ENCODE results near the gene ZNF485. TPM values are rescaled to one million over a fixed set of nuclear protein-coding genes. Genes with fewer than 3 reads are reported as not detected.

ZNF485 gene
- total and polyA plus RNA-seq, 2 experiments from 2014 or later = 1.0 to 2.5 TPM

GRCh38 chr10:43574001-43574892, 32.0 kb upstream of the ZNF485 start, which contains the start of gene ZNF239:
TSS of gene ZNF239 (minus strand) at chr10:43574616. CDS start at chr10:43558079, 16,537 bp downstream.
- peak; percentile 84 to 96 for DNase-seq (ENCODE audit: low read depth in 1 of 2, low spot score in 1 of 2)
- TF ChIP-seq CTCF (IDR thresholded peaks at IDR 0.05; ENCODE audit: low read depth, low read length) = no peak
- Histone ChIP-seq H3K27ac (peak within 1 kb of the TSS; percentile 53), H3K27me3 (no peaks in the 10 kb centered on the region), H3K4me3 (peak within 1 kb of the TSS; percentile 67), H3K4me1 (ENCODE audit: low read depth) (peaks cover 2% of the 10 kb centered on the region), H3K36me3 (no peaks in the 10 kb centered on the region), H3K9me3 (ENCODE audit: low read depth) (no peaks in the 10 kb centered on the region)

GRCh38 chr10:43574906-43575305, 31.3 kb upstream of the ZNF485 start:
- H3K27me3 ChIP-seq = no peaks in the 10 kb centered on the region
- TF ChIP-seq CTCF (IDR thresholded peaks at IDR 0.05; ENCODE audit: low read depth, low read length) = no peak
- H3K27ac ChIP-seq = no peak overlapping the region
- H3K9me3 ChIP-seq (ENCODE audit: low read depth) = no peaks in the 10 kb centered on the region
- peaks cover 2% of the 10 kb centered on the region for H3K4me1 ChIP-seq (ENCODE audit: low read depth)
- no peak for DNase-seq (ENCODE audit: low read depth in 1 of 2, low spot score in 1 of 2)
- H3K4me3 ChIP-seq = peak overlapping the region; percentile 67
- H3K36me3 ChIP-seq = no peaks in the 10 kb centered on the region

- DNase-seq (ENCODE audit: low read depth in 1 of 2, low spot score in 1 of 2) = no peak
- Histone ChIP-seq H3K4me3 (no peak overlapping the region), H3K4me1 (ENCODE audit: low read depth) (peaks cover 2% of the 10 kb centered on the region), H3K27ac (no peak overlapping the region), H3K36me3 (no peaks in the 10 kb centered on the region), H3K9me3 (ENCODE audit: low read depth) (no peaks in the 10 kb centered on the region), H3K27me3 (no peaks in the 10 kb centered on the region)
- no peak for TF ChIP-seq CTCF (IDR thresholded peaks at IDR 0.05; ENCODE audit: low read depth, low read length)
Observed at GRCh38 chr10:43576062-43576461, 30.2 kb upstream of the ZNF485 start.

GRCh38 chr10:43576580-43576979, 29.7 kb upstream of the ZNF485 start:
- Histone ChIP-seq H3K9me3 (ENCODE audit: low read depth) (no peaks in the 10 kb centered on the region), H3K27me3 (no peaks in the 10 kb centered on the region), H3K27ac (no peak overlapping the region), H3K4me3 (no peak overlapping the region), H3K36me3 (no peaks in the 10 kb centered on the region), H3K4me1 (ENCODE audit: low read depth) (peaks cover 2% of the 10 kb centered on the region)
- TF ChIP-seq CTCF (IDR thresholded peaks at IDR 0.05; ENCODE audit: low read depth, low read length) = no peak
- DNase-seq (ENCODE audit: low read depth in 1 of 2, low spot score in 1 of 2) = no peak

GRCh38 chr10:43584051-43584450, 22.2 kb upstream of the ZNF485 start:
- Histone ChIP-seq H3K4me3 (no peak overlapping the region), H3K27me3 (no peaks in the 10 kb centered on the region), H3K36me3 (no peaks in the 10 kb centered on the region), H3K4me1 (ENCODE audit: low read depth) (no peaks in the 10 kb centered on the region), H3K27ac (no peak overlapping the region), H3K9me3 (ENCODE audit: low read depth) (no peaks in the 10 kb centered on the region)
- no peak for DNase-seq (ENCODE audit: low read depth in 1 of 2, low spot score in 1 of 2)
- TF ChIP-seq CTCF (IDR thresholded peaks at IDR 0.05; ENCODE audit: low read depth, low read length) = no peak
